Stimulated activated CD8-positive, alpha-beta memory T cell treated with anti-CD3 and anti-CD28 coated beads, Interleukin-7, amount 100 ng/mL, for 48 hours (primary cell): ENCODE results near the gene VSX1.

ENCODE experiments used
- DNase-seq, 2 donors: peaks; one replicate each; pipeline ENCODE4 v3.0.0-alpha.2; 2020; ENCODE audit warnings: low read depth in 1 of 2; ENCODE audit errors: extremely low read depth in 1 of 2

VSX1 gene

DNA sequence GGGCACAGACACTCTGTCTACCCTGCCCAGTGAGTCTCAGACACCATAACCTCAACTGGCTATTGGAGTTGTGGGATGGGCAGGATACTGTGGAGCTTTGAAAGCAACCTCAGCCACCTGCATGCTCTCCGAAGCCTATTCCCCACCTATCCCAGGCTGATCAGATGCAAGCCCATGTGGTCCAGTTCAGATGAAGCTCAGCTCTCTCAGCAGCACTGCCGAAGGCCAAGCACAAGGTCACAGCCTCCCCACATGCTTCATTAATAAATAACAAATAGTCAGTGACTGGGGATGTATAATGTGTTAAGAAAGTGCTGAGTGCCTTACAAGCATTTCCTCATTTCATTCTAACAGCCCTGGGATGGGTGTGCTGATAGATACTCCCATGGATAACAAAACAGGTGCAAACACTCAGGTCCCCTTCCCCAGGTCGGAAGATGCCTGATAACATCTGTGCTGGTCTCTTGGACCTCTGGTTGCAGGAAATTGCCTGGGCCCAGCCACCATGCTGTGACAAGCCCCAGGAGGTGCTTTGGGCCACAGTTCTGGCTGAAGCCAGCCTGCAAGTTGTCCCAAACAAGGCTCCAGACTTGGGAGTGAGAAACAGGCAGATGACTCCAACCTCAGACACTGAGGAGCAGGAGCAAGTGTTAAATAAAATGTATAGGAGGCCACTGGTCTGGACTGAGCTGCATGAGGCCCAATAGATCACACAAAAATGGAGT is 27.7 kb downstream of the VSX1 start:
- DNase-seq: no peak

DNA sequence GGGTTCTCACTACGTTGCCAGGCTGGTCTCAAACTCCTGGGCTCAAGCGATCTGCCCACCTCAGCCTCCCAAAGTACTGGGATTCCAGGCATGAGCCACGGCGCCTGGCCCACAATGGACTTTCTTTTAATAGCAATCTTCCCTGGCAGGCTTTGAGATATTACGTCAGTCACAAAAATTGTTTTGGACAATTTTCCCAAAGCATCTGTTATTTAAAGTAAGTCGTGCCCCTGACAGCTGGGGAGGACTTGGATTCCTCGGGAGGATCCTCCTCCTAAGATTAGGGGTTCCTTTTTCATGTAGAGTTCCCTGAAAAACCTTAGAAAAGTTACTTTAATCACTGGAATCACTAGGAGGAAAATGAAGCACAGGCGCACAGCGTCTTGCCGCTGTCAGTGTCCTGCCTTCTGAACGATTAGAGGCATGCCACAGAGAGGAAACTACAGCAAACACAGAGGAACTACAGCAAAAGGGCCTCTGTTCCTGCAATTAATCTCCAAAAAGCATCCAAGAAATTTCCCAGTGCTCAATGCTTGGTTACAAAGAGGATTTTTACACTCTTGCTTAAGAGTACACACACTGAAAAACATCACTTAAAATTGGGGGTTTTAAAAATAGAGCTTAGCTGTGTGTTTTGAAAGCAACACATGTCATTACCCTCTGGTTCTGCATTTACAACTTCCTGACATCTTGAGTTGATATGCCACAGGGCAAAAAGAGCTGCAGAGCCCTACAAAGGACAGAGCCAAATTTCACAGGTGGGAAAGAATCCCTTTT is 28.5 kb downstream of the VSX1 start:
- no peak for DNase-seq

DNA sequence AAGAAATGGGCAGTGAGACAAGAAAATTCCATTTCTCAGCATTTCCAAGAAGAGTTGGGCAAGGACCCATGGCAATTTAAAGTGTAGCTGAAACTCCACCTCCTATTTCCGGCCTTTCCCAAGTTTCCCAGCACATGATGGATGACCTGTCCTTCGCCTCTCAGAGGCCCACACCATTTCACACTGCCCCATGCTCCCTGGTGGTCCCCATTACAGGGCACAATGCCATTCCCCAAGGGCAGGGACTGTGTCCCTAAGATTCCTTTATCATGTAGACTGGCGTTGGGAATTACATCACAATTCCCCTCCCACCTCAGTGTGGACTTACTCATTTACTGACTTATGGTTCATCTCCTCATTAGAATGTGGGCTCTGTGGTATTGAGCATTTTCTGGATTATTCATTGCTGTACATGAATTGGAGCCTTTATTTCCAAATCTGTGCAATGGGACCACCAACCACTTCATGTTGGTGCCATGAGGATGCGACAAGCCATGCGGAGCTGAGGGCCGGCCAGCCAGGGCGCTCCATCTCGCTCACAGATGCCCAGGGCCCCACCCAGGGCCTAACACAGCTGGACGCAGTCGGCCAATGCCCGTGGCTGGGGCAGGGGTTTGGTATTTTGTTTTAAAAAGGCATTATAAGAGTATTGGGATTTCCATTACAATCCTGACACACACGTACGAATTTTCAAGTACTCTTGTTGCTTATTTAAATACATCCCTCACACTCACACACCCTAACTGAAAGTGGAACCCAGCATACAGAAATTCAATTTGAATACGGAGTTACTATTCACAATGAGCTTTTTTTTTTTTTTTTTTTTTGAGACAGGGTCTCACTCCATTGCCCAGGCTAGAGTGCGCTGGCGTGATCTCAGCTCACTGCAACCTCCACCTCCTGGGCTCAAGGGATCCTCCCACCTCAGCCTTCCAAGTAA is 29.4 kb downstream of the VSX1 start:
- DNase-seq: no peak

DNA sequence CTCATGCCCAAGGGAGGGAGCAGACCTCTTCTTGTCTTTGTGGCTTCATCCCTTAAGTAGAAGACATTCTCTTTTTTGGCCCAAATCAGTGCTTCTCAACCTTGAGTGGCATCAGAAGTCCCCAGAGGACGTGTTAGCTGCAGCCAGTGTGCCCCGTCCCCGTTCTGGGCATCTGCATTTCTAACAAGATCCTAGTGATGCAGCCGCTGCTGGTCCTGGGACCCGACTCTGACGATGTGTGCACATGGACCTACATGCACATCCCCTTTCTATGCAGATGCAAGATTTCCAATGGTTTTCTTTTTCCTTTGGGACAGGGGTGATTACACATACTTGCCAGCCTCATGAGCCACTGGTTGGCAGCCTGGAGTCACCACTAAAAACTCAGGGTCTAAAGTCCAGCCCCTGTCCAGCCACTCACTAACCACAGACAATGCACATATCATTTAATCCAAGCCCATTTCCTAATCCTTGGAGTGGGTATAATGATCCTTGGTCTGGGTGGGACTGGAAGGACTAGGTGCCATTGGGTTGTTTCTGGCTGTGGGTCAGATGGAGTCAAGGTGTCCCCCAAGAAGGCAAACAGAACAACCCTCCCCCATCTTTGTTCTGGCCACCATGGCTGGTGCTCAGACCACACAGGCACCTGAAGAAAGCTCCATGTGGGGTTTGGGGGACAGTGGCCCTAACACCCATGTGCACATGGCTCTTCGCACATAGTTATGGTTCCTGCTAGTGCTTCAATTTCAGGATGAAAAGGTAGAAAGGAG is 30.4 kb downstream of the VSX1 start:
- no peak for DNase-seq

DNA sequence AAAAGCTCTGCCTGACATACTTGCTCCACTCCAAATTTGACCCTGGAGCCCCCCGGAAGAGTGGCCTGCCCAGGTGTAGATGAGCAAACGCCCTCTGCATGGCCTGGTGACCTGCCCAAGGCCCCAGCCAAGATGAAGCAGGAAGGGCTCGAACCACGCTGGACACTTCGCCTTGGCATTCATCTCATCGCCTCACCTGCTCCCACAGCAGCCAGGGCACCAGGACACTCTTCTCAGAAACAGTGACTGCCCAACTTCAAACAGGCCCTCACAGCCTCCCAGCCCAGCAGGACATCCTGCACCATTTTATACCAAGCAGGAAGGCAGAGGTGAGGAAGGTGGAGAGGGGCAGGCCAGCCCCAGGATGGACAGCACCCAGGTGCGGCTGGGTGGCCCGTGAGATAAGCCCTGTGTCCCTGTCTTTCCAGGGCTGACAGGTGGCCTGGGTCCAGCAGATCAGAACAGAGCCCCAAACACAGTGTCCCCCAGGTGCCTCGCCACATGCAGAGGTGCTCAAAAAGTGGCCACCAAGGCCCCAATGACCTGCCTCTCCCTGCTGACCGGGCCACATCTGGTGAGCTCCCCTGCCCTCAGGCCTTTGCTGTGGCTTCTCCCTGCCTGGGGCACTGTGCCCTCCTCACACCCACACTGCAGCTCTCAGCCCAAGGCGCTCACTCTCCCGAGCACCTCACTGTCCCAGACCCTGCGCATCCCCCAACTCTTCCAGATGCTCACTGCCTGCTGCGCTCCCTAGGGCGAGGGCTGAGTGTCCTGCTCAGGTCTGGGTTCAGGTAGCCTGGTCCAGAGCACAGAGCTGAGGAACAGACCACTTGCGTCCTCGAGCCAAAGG is 31.2 kb downstream of the VSX1 start:
- DNase-seq: no peak

DNA sequence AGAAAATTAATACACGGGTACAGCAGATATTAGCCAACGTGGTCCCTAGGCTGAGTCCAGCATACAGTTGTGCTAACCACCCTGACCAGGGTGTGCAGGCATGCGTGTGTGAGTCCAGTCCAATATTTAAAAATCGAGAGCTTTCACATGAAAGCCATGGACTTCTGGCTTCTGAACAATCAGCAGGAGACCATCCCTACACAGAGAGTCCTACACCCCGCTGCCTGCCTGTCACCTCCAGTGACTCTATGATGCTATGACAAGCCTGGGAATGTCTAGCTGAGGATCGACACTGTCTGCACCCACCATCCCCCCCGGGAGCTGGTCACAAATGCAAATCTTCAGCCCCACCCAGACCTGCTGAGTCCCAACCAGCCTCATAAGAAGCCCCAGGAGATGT is 31.9 kb downstream of the VSX1 start:
- no peak for DNase-seq

DNA sequence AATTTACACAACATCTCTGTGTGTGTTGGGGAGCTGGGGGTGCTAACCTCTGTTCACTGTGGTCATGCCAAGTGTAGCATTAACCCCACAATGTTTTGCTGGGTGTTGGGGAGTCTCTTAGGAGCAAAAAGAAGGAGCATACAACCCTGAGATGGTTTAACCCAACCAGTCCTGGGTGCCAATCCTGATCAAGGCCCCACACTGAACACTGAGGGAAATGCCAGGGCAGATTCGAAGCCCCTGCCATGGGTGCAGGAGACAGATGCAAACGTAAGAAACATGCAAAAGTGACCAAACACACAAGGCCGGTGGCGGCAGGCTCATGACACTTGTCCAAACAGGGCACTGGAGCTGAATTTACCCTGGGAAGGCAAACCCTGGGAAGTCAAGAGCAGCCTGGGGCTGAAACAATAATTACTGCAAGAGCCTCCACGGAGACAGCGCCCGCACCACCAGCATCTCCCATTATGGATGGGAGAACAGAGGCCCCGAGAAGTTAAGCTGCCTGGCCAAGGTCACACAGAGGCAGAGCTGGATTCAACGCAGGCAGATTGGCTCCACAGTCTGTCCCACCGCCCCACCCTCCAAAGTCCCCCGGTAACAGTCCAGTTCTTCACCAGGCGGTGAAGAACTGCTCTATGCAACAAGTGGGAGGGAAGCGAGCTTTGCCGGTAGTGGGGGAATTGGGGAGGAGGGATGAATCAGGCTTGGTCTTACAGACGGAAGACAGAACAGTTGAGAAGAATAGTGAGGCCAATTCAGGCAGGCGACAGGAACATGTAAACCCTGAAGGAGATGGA is 32.5 kb downstream of the VSX1 start:
- no peak for DNase-seq

DNA sequence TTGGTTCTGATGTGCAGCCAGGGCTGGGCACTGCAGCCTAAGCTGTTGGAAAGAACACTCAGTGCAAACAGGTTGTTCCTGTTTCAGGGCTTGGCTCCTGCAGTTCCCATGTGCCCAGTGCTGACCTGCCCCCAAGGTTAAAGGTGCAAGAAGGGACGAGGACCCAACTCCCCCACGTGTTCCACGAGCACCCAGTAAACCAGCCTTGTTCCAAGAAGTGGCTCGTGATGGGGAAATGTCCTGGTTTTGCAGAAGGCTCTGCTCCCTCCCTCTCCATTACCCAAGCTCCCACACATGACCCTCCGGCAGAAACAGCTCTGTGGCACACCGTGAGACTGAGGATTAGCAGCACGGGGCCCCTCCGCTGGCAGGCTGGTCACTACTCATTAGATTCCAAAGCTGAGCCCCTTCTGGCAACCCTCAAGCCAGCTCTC is 33.4 kb downstream of the VSX1 start:
- DNase-seq: no peak

DNA sequence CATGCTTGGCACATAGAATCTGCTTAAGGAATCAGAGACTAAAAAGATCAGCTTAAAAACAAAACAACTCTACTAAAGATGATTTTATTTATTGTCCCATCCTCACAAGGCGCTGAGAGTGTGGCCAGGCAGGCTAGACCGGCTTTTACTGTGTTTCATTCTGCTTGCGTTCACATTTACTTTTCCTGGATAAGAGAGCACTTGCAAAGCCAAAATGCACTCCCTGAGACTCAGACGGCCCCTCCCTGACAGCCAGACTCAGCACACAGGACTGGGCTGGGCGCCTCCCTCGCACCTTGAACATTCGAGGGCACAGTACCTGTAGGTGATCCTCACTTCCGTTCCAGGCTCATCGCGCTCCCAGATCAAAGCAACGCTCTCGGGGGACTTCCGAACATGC is 34.2 kb downstream of the VSX1 start:
- DNase-seq: no peak

DNA sequence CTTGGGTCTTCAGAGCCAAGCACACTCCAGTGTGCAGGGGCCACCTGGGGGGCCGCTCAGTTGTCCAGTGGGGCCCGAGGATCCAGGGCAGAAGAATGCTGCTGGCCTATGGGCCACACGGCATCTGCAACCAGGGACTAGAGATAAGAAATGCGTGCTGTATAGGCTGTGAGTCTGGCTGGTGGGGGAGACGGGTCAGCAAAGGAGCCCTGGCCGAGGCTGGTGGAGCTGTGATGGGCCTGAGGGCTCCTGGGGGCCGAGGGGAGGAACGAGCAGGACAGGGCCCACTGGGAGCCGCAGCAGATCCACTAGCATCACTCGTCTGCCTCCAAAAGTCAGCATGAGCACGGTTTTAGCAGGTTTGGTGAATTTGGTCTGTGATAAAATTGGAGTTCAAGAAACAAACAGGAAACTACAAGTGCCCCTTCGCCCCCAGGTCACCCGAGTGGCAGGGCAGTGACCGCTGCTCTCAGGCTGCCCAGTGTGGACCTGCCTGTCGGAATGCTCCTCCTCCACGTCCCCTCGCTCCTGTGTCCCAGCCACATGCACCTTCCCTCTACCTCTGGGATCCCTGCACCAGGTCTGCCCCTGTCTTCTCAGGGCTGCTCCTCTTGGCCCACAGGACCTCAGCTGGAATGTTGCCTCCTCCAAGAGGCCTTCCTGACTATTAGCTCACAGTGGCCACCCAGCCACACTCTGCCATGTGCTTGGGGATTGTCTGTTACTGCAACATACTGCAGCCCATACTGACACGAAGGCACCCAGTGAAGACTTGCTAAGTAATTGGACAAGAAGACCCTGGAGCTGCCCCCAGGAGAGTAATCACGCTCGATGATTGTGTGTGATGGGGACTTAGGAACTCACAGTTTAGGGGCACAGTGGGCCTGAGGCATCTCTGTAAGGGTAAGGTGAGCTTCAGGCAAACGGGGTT is 34.9 kb downstream of the VSX1 start:
- DNase-seq: no peak

DNA sequence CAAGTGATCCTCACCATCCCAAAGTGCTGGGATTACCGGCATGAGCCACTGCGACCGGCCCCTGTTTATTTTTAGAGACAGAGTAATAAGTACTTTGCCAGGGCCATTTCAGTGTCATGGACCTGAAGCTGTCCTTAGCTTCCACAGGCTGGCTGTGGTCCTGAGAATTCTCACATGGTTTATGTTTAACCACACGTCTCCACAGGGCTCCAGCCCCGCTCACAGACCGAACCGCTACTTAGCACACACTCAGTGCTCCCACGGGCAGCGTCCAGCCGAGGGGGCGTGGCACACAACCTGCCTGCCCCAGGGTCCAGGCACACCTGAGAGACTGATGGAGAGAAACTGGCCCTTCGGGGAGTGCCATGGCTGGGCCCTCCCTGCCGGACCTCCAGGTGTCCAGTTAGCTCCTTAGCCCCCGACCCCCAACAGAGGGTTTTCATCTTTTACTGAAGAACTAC is 35.7 kb downstream of the VSX1 start:
- no peak for DNase-seq

DNA sequence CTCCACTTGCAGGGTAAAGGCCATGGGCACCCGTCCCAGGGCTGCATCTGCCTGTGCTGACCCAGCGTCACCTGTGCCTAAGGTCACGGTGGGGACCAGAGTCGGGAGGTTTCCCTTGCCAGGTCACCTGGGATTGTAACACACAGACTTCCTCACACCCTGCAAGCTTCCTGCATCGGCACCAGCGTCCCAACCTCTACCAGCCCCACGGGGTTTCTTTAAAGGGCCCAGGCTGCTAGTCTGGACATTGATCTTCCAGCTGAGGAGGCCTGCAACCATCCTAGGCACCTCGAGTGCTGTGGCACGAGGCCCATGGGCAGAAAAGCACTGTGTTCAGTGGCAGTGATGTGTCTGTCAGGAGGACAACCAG is 36.6 kb downstream of the VSX1 start:
- no peak for DNase-seq

DNA sequence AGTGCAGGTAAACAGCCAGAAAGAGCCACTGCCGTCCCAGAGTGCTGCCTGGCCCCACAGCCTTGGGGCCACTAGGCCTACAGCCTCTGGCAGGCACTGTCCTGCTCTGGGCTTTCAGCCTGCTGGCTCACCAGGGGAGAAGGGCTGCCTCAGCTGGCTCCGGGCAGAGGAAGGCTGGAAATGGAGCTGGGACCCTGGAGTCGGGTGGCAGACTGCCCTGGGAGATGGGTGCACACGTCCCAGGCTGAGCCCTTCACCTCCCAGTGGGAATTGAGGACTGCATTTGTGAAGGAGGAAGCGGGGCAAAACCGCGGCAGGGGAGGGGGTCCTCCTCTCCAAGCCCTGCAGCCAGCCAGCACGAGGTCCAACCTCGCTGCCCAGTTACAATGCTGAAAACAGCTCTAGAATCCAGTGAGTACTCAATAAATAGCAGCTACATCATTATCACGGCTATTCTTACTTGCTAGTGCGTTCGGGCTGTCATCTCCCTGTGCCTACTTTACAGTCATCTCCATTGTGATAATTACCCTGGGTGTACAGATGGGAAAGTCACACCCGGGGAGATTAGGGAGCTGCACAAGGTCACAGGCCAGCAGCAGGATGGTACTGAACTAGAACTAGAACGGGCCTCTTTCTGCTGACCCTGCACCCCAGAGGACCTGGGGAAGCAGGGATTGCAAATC is 37.1 kb downstream of the VSX1 start:
- DNase-seq: no peak

DNA sequence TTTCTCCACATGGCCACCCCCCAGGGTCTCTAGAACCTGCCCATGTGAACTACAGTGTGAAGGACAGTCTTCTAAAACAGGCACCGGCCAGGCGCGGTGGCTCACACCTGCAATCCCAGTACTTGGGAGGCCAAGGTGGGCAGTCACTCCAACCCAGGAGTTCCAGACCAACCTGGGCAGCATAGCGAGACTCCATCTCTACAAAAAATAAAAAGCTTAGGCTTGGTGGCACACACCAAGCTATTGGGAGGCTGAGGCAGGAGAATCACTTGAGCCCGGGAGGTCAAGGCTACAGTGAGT is 37.7 kb downstream of the VSX1 start:
- no peak for DNase-seq

DNA sequence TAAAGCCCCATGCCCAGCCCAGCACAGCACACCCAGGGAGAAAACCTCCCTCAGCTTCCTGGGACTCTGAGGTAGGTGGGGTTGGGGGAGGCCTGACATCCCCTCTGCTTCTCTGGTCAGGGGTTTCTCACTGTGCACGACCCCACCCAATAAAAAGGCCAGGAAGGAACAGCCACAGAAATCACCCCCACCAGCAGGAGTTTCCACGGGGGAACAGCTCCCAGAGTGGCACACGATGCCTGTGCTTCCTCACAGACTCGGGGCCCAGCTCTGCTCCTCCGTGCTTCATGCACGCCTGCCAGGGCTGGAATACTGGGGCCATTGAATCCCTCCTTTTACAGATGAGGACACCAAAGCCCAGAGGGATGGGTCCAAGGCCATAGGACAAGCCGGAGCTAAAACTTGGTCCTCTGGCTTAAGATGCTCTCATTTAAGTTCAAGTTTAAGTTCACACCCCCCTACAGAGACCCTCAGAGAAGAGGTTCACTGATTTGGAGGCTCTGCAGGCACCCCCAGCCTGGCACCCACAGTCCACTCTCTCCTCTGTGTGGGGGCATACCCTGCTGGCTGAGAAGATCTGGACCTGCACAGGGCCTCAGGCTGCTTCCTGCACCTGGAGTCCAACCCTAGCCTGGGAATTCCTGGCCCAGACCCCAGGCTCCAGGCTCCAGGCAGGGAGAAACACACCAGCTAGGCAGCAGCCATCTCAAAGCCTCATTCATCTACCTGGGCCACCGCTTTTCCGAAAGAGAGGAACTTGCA is 38.3 kb downstream of the VSX1 start:
- no peak for DNase-seq
